Esophagus muscularis mucosa (tissue), 4 donors: ENCODE measurements around the gene LPCAT2. TPM values are rescaled to one million over a fixed set of nuclear protein-coding genes. Genes with fewer than 3 reads are reported as not detected.

ENCODE experiments used
- DNase-seq: peaks from one replicate; pipeline ENCODE4 v3.0.0-alpha.2; 2017; ENCODE audit errors: extremely low spot score
- H3K27ac ChIP-seq, 4 donors: fragments of 200-600 bp; sonication (generic); replicated peaks in 1 of 4; 1 replicate in 3 of 4; 2 replicates in 1 of 4; pipeline ENCODE4 v1.5.1; 2016 to 2019; ENCODE audit warnings: mild to moderate bottlenecking in 1 of 4
- H3K27me3 ChIP-seq, 4 donors: fragments of 200-600 bp; sonication (generic); one replicate each; pipeline versions ENCODE4 v1.5.1 to v1.6.0; 2016 to 2019
- H3K36me3 ChIP-seq, 4 donors: fragments of 200-600 bp; sonication (generic); one replicate each; pipeline ENCODE4 v1.5.1; 2016 to 2019
- H3K4me1 ChIP-seq, 4 donors: fragments of 200-600 bp; sonication (generic); one replicate each; pipeline ENCODE4 v1.5.1; 2016 to 2019
- H3K4me3 ChIP-seq, 4 donors: fragments of 200-600 bp; sonication (generic); 1 replicate in 2 of 4; 2 replicates in 2 of 4; pipeline ENCODE4 v1.5.1; 2016 to 2019; ENCODE audit warnings: mild to moderate bottlenecking in 4 of 4, moderate library complexity in 1 of 4
- H3K9me3 ChIP-seq, 4 donors: fragments of 200-600 bp; sonication (generic); 1 replicate in 3 of 4; 2 replicates in 1 of 4; pipeline ENCODE4 v1.5.1; 2016 to 2019
- EP300 ChIP-seq: sonication (generic); formaldehyde crosslinking; IDR thresholded peaks from one replicate; pipeline ENCODE4 v1.6.1; 2017; ENCODE audit warnings: antibody characterized with exemption
- POLR2A ChIP-seq: fragments of 450-650 bp; IDR thresholded peaks from one replicate; pipeline ENCODE4 v1.6.1; 2017; ENCODE audit warnings: antibody characterized with exemption, moderate library complexity, mild to moderate bottlenecking, low read depth
- POLR2AphosphoS5 ChIP-seq, 2 donors: sonication (generic); formaldehyde crosslinking; IDR thresholded peaks; one replicate each; pipeline ENCODE4 v1.6.1; 2017; ENCODE audit warnings: antibody characterized with exemption in 2 of 2
- WGBS: methylation state at CpG from one replicate; pipeline ENCODE4 v1.1.5; 2018; 5-methylcytosine and 5-hydroxymethylcytosine counted together
- intact Hi-C: fragments of 100-400 bp; cut with DNase I; formaldehyde crosslinking; loops from one replicate; pipeline ENCODE4 v1.15.1; 2023
- total RNA-seq, 4 donors: library from RNA; depleted of rRNA; stranded (reverse); fragments of >200 nt; gene quantifications; one replicate each; pipeline versions ENCODE4 v1.1.0 to v1.2.1, GENCODE V29; 2016
- TF ChIP-seq, protein P1 (sequence below), 3 experiments: fragments of 200-600 bp in 2 of 3; fragments of 450-650 bp in 1 of 3; sonication (generic) in 2 of 3; IDR thresholded peaks; one replicate each; pipeline ENCODE4 v1.5.1; 2017 to 2019; ENCODE audit warnings: antibody characterized with exemption in 3 of 3, mild to moderate bottlenecking in 2 of 3, moderate library complexity in 1 of 3

LPCAT2 gene
- total RNA-seq, 4 donors from 2014 or later, result 9.6 to 12.9 (median 12.0) TPM

- Histone ChIP-seq H3K27me3 (no peaks in the 10 kb centered on the region), H3K4me3 (no peak overlapping the region), H3K36me3 (no peaks in the 10 kb centered on the region), H3K9me3 (no peaks in the 10 kb centered on the region), H3K27ac (no peak overlapping the region), H3K4me1 (peaks cover 0 to 8% (median 0%) of the 10 kb centered on the region in 4 donors)
- DNase-seq, result no peak
- TF ChIP-seq, protein P1, sequence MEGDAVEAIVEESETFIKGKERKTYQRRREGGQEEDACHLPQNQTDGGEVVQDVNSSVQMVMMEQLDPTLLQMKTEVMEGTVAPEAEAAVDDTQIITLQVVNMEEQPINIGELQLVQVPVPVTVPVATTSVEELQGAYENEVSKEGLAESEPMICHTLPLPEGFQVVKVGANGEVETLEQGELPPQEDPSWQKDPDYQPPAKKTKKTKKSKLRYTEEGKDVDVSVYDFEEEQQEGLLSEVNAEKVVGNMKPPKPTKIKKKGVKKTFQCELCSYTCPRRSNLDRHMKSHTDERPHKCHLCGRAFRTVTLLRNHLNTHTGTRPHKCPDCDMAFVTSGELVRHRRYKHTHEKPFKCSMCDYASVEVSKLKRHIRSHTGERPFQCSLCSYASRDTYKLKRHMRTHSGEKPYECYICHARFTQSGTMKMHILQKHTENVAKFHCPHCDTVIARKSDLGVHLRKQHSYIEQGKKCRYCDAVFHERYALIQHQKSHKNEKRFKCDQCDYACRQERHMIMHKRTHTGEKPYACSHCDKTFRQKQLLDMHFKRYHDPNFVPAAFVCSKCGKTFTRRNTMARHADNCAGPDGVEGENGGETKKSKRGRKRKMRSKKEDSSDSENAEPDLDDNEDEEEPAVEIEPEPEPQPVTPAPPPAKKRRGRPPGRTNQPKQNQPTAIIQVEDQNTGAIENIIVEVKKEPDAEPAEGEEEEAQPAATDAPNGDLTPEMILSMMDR (IDR thresholded peaks at IDR 0.05), result no peak
- TF ChIP-seq POLR2A, result no peak
- TF ChIP-seq EP300, result no peak
- TF ChIP-seq POLR2AphosphoS5 (IDR thresholded peaks at IDR 0.05), result no peak
- 100% methylated on average over 1 of the region's 1 CpG for WGBS
- intact Hi-C loops, result no loop called here
Measured at GRCh38 chr16:55530316-55530856, 21.5 kb downstream of the LPCAT2 start.

DNA sequence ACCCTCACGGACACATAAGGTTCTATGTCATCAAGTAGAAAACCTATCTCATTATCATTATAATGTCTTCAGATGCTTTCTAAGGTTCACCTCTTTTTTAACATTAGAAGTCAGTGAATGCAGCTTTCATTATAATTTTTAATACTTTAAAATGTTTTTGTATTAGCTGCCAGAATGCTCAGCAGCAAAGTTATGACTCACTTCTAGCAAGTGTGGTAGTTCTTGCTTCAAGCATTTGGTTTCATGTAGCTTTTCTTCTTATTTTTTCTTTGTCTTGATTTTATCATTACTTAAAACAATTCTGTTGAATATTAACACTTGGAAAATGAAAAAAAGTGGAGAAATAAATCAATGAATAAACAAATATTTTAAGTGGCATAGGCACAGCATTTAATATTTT lies 23.4 kb downstream of the LPCAT2 start:
- TF ChIP-seq POLR2A (no peak), EP300 (no peak), POLR2AphosphoS5 (IDR thresholded peaks at IDR 0.05) (no peak)
- TF ChIP-seq, protein P1 (IDR thresholded peaks at IDR 0.05), result no peak
- no peak for DNase-seq
- Histone ChIP-seq H3K9me3 (no peaks in the 10 kb centered on the region), H3K4me3 (no peak overlapping the region), H3K36me3 (no peaks in the 10 kb centered on the region), H3K4me1 (no peaks in the 10 kb centered on the region), H3K27me3 (no peaks in the 10 kb centered on the region), H3K27ac (no peak overlapping the region)
- intact Hi-C loops, result no loop called here
- 90% methylated on average over 1 of the region's 1 CpG for WGBS

DNA sequence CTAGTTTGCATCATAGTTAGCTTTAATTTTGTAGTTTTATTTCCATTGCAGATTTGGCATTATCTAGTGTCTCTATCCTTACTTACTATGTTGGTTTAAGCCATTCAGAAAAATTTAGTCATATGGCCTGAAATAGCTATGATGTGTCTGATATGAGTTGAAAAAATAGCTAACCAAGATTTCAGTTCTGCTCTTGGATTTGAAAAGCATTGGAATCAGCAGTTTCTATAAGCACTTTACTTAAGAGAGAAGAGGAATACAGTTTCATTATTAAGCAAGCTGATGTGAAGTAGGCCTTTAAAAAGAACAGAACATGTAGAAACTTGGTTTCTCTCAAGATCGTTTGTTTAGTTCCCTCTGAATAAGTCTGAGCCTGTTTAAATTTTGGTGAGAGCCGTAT lies 25.9 kb downstream of the LPCAT2 start:
- H3K9me3 ChIP-seq, result no peaks in the 10 kb centered on the region
- no peak overlapping the region for H3K27ac ChIP-seq
- DNase-seq, result no peak
- TF ChIP-seq POLR2A (no peak), EP300 (no peak), POLR2AphosphoS5 (IDR thresholded peaks at IDR 0.05) (no peak)
- TF ChIP-seq, protein P1 (IDR thresholded peaks at IDR 0.05), result no peak
- intact Hi-C loops, result no loop called here
- no peak overlapping the region for H3K4me3 ChIP-seq
- 79% methylated on average over 2 of the region's 2 CpGs for WGBS
- H3K4me1 ChIP-seq, result no peaks in the 10 kb centered on the region
- no peaks in the 10 kb centered on the region for H3K36me3 ChIP-seq
- no peaks in the 10 kb centered on the region for H3K27me3 ChIP-seq

DNA sequence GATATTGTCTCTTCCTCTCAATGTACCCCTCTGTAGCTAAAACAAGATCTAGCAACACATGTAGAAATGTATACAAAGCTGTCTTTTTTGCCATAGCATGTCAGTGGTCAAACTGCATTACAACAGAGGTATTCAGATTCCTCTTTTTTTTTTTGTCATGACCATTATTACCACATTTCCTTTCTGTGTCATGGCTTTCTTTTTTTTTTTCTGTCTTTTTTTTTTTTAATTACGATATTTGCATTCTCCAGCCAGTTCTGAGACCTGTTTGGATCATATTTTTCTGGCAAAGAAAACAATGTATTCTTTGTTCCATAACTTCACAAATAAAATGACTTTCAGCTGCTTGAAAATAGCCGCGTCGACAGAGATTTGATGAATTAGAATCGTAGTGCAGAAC lies 30.2 kb downstream of the LPCAT2 start:
- H3K27me3 ChIP-seq, result no peaks in the 10 kb centered on the region
- DNase-seq, result no peak
- TF ChIP-seq POLR2A (no peak), EP300 (no peak), POLR2AphosphoS5 (IDR thresholded peaks at IDR 0.05) (no peak)
- TF ChIP-seq, protein P1 (IDR thresholded peaks at IDR 0.05), result no peak
- no peaks in the 10 kb centered on the region for H3K9me3 ChIP-seq
- H3K36me3 ChIP-seq, result no peaks in the 10 kb centered on the region
- peaks cover 0 to 5% (median 0%) of the 10 kb centered on the region in 4 donors for H3K4me1 ChIP-seq
- peak overlapping the region in 1 of 4 donors; percentile 13 for H3K27ac ChIP-seq
- WGBS, result 51% methylated on average over 5 of the region's 5 CpGs
- intact Hi-C loops, result no loop called here
- no peak overlapping the region for H3K4me3 ChIP-seq

DNA sequence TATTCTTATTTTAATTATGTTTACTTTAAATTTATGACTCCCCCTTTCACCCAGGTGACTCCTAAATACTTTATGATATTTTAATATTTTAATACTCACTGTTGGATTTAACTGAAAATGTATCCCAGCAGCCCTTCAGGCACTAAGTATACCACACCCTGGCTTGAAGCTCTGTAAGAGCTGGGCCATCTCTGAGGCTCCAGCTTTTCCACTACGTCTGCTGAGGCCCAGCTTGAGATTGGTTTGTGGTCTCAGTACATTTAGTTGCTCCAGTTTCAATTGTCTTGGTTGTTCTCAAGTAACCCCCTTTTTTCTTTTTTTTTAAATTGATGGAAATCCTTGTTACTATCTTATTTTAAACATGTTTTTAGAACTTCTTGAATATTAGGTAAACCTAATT lies 30.6 kb downstream of the LPCAT2 start:
- intact Hi-C loops, result no loop called here
- H3K4me1 ChIP-seq, result peaks cover 0 to 5% (median 0%) of the 10 kb centered on the region in 4 donors

More for the DNA sequence above, 30.6 kb downstream of the LPCAT2 start:
- H3K27ac ChIP-seq, result no peak overlapping the region
- no peaks in the 10 kb centered on the region for H3K9me3 ChIP-seq
- 77% methylated on average over 1 of the region's 1 CpG for WGBS
- no peak for DNase-seq
- H3K36me3 ChIP-seq, result peaks cover 0 to under 1% (median 0%) of the 10 kb centered on the region in 4 donors
- H3K27me3 ChIP-seq, result no peaks in the 10 kb centered on the region
- no peak overlapping the region for H3K4me3 ChIP-seq
- TF ChIP-seq, protein P1 (IDR thresholded peaks at IDR 0.05), result no peak
- TF ChIP-seq EP300 (no peak), POLR2AphosphoS5 (IDR thresholded peaks at IDR 0.05) (no peak), POLR2A (no peak)
